SK-N-SH (cell line): ENCODE data around the gene CYB561D2. TPM values are rescaled to one million over a fixed set of nuclear protein-coding genes. Genes with fewer than 3 reads are reported as not detected.

Experiments
- CTCF ChIA-PET: fragments of 300-600, 350-600 bp; formaldehyde crosslinking; extraction: SDS; loops from one replicate; lab custom pipeline; 2021; lab: Yijun Ruan, JAX
- POLR2A ChIA-PET: fragments of 350-600 bp; sonication (Branson Sonifier 250); formaldehyde crosslinking; extraction: SDS; loops from one replicate; lab custom pipeline; 2020; ENCODE audit warnings: antibody characterized with exemption, inconsistent platforms; lab: Yijun Ruan, JAX
- DNase-seq: peaks from one replicate; pipeline ENCODE4 v3.0.0; 2012
- H2AFZ ChIP-seq: fragments of 200-600 bp; sonication (generic); 2 replicates; pipeline ENCODE4 v1.8.1; 2016; ENCODE audit warnings: antibody characterized with exemption, mild to moderate bottlenecking, low read depth
- H3F3A ChIP-seq: fragments of 200-600 bp; sonication (generic); replicated peaks from 2 replicates; pipeline ENCODE3; 2016; ENCODE audit warnings: antibody characterized with exemption, mild to moderate bottlenecking; ENCODE audit not compliant: insufficient read depth
- H3K27ac ChIP-seq, 2 experiments: fragments of 200-500 bp in 1 of 2; fragments of 200-600 bp in 1 of 2; sonication (Bioruptor generic) in 1 of 2; sonication (generic), shearing (Covaris generic) in 1 of 2; 2 replicates each; pipeline versions ENCODE4 v1.5.1 to v1.6.1; 2014 to 2016; ENCODE audit warnings: low read depth in 2 of 2, inconsistent platforms in 1 of 2, low read length in 1 of 2, mild to moderate bottlenecking in 1 of 2, mixed read lengths in 1 of 2
- H3K27me3 ChIP-seq: fragments of 200-600 bp; sonication (generic), shearing (Covaris generic); 2 replicates; pipeline ENCODE4 v1.6.1; 2016; ENCODE audit warnings: mixed run types; ENCODE audit not compliant: insufficient read depth
- H3K36me3 ChIP-seq, 2 experiments: fragments of 200-500 bp in 1 of 2; fragments of 200-600 bp in 1 of 2; sonication (Bioruptor generic) in 1 of 2; sonication (generic) in 1 of 2; replicated peaks in 1 of 2; 2 replicates each; pipeline versions ENCODE3 to v1.5.1; 2014 to 2016; ENCODE audit warnings: low read length in 1 of 2, mild to moderate bottlenecking in 1 of 2; ENCODE audit not compliant: insufficient read depth in 2 of 2, control insufficient read depth in 1 of 2
- H3K4me1 ChIP-seq, 2 experiments: fragments of 200-500 bp in 1 of 2; fragments of 200-600 bp in 1 of 2; sonication (Bioruptor generic) in 1 of 2; sonication (generic), shearing (Covaris generic) in 1 of 2; 2 replicates each; pipeline versions ENCODE4 v1.5.1 to v1.6.1; 2014 to 2016; ENCODE audit warnings: low read depth in 1 of 2, low read length in 1 of 2, mixed run types in 1 of 2; ENCODE audit not compliant: insufficient read depth in 2 of 2, control insufficient read depth in 1 of 2
- H3K4me2 ChIP-seq: fragments of 200-600 bp; sonication (generic), shearing (Covaris generic); 2 replicates; pipeline ENCODE4 v1.6.1; 2017; ENCODE audit warnings: mixed run types
- H3K4me3 ChIP-seq, 2 experiments: fragments of 200-500 bp in 1 of 2; fragments of 200-600 bp in 1 of 2; sonication (Bioruptor generic) in 1 of 2; sonication (generic), shearing (Covaris generic) in 1 of 2; 2 replicates each; pipeline versions ENCODE4 v1.5.1 to v1.8.1; 2014 to 2016; ENCODE audit warnings: low read depth in 2 of 2, inconsistent platforms in 1 of 2, low read length in 1 of 2, mild to moderate bottlenecking in 1 of 2, mixed read lengths in 1 of 2, moderate library complexity in 1 of 2
- H3K79me2 ChIP-seq: fragments of 200-600 bp; sonication (generic); 2 replicates; pipeline ENCODE4 v1.8.1; 2017; ENCODE audit warnings: mild to moderate bottlenecking; ENCODE audit not compliant: insufficient read depth
- H3K9ac ChIP-seq: fragments of 200-600 bp; sonication (generic); 2 replicates; pipeline ENCODE4 v1.6.1; 2017; ENCODE audit warnings: mixed run types
- H3K9me2 ChIP-seq: fragments of 200-600 bp; sonication (generic); 2 replicates; pipeline ENCODE4 v1.6.1; 2017; ENCODE audit warnings: mixed run types
- H3K9me3 ChIP-seq: fragments of 200-600 bp; sonication (generic); 2 replicates; pipeline ENCODE4 v1.6.1; 2017; ENCODE audit warnings: mixed run types, mild to moderate bottlenecking, moderate library complexity
- H4K20me1 ChIP-seq: fragments of 200-600 bp; sonication (generic); 2 replicates; pipeline ENCODE4 v1.6.1; 2017; ENCODE audit warnings: mild to moderate bottlenecking, mixed run types; ENCODE audit not compliant: insufficient read depth
- EP300 ChIP-seq, 2 experiments: IDR thresholded peaks; 2 replicates each; pipeline versions ENCODE4 v1.4.0 to v1.6.1; 2012; ENCODE audit warnings: borderline replicate concordance in 1 of 2, low read depth in 1 of 2, low read length in 1 of 2
- MXI1 ChIP-seq: IDR thresholded peaks from 2 replicates; pipeline ENCODE4 v1.6.1; 2012; ENCODE audit warnings: mild to moderate bottlenecking, low read depth, low read length, improper control_type of control experiment
- NRF1 ChIP-seq: IDR thresholded peaks from 2 replicates; pipeline ENCODE4 v1.6.1; 2012; ENCODE audit warnings: low read depth, mild to moderate bottlenecking, low read length
- POLR2AphosphoS5 ChIP-seq: IDR thresholded peaks from 2 replicates; pipeline ENCODE4 v1.6.1; 2012; ENCODE audit warnings: low read depth, low read length
- SIN3A ChIP-seq: IDR thresholded peaks from 2 replicates; pipeline ENCODE4 v1.6.1; 2012; ENCODE audit warnings: low read depth, mild to moderate bottlenecking, low read length, moderate library complexity, borderline replicate concordance
- SMC3 ChIP-seq: IDR thresholded peaks from 2 replicates; pipeline ENCODE4 v1.6.1; 2012; ENCODE audit warnings: low read depth, low read length, improper control_type of control experiment
- WGBS: methylation state at CpG from one replicate; pipeline ENCODE4 v1.1.6; 2017; ENCODE audit warnings: low lambda C conversion rate; 5-methylcytosine and 5-hydroxymethylcytosine counted together
- polyA plus RNA-seq, 3 experiments: library from polyadenylated mRNA; depleted of rRNA; stranded (reverse); fragments of >200 nt; gene quantifications; 2 replicates each; pipeline ENCODE4 v1.2.3, GENCODE V29; 2012
- TF ChIP-seq, protein P1 (sequence below): IDR thresholded peaks from 2 replicates; pipeline ENCODE4; 2012
- TF ChIP-seq, protein P2 (sequence below): IDR thresholded peaks from 2 replicates; pipeline ENCODE4 v1.6.1; 2012; ENCODE audit warnings: mild to moderate bottlenecking, low read depth, low read length, moderate library complexity
- TF ChIP-seq, protein P3 (sequence below): IDR thresholded peaks from 2 replicates; pipeline ENCODE4 v1.4.0; 2012; ENCODE audit warnings: low read depth, borderline replicate concordance
- TF ChIP-seq, protein P4 (sequence below): IDR thresholded peaks from 2 replicates; pipeline ENCODE4 v1.4.0; 2012; ENCODE audit warnings: low read depth

CYB561D2 gene
- polyA plus RNA-seq, 1 of the 3 experiments (the other 2 are of a cell fraction), result 40.7 TPM

DNA sequence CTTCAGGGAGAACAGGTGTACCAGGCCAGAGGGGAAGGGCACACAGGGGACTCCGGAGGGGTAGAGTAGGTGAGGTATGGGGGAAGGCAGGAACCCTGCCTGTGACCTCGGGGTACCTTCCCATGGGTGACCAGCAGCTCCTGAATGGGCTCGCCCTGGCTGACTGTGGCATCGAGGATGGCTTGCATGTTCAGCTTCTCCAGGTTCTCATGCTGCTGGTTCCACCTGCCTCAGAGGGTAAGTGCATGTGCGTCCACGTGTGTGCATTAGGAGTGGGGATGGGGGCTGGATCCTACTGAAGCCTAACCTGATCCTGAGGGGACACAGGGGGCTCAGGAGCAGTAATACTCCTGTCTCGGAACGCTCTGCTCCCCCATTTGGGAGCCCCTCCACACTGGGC is 5.7 kb upstream of the CYB561D2 start:
- H3K9me2 ChIP-seq, result no peaks in the 10 kb centered on the region
- H3F3A ChIP-seq, result peaks cover 3% of the 10 kb centered on the region
- no peaks in the 10 kb centered on the region for H3K9me3 ChIP-seq
- H2AFZ ChIP-seq, result no peak overlapping the region
- H3K27me3 ChIP-seq, result no peaks in the 10 kb centered on the region
- H3K9ac ChIP-seq, result no peak overlapping the region
- H3K36me3 ChIP-seq, result peaks cover 0 to 17% of the 10 kb centered on the region in 2 experiments
- H3K4me2 ChIP-seq, result no peak overlapping the region
- H3K4me3 ChIP-seq, result no peak overlapping the region
- no peak for DNase-seq
- TF ChIP-seq MXI1 (no peak), EP300 (IDR thresholded peaks at IDR 0.05; ENCODE audit: borderline replicate concordance in 1 of 2, low read depth in 1 of 2, low read length in 1 of 2) (no peak)
- TF ChIP-seq, protein P1, sequence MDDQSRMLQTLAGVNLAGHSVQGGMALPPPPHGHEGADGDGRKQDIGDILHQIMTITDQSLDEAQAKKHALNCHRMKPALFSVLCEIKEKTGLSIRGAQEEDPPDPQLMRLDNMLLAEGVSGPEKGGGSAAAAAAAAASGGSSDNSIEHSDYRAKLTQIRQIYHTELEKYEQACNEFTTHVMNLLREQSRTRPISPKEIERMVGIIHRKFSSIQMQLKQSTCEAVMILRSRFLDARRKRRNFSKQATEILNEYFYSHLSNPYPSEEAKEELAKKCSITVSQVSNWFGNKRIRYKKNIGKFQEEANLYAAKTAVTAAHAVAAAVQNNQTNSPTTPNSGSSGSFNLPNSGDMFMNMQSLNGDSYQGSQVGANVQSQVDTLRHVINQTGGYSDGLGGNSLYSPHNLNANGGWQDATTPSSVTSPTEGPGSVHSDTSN, result no peak
- TF ChIP-seq, all 33 proteins: peak for 0
- Histone ChIP-seq H4K20me1 (no peaks in the 10 kb centered on the region), H3K79me2 (peaks cover 12% of the 10 kb centered on the region), H3K4me1 (peaks cover 3 to 27% of the 10 kb centered on the region in 2 experiments; a peak in 1 of 4 replicates), H3K27ac (no peak overlapping the region)
- POLR2A ChIA-PET, result no interaction called here
- 100% methylated on average over 1 of the region's 8 CpGs for WGBS
- CTCF ChIA-PET, result interaction anchor here (0.7 to 4.7 kb wide), 8 partner anchors 11 to 205 kb away, joined by 3 to 29 read pairs (median 4); partner anchors contain the start of gene HYAL1

DNA sequence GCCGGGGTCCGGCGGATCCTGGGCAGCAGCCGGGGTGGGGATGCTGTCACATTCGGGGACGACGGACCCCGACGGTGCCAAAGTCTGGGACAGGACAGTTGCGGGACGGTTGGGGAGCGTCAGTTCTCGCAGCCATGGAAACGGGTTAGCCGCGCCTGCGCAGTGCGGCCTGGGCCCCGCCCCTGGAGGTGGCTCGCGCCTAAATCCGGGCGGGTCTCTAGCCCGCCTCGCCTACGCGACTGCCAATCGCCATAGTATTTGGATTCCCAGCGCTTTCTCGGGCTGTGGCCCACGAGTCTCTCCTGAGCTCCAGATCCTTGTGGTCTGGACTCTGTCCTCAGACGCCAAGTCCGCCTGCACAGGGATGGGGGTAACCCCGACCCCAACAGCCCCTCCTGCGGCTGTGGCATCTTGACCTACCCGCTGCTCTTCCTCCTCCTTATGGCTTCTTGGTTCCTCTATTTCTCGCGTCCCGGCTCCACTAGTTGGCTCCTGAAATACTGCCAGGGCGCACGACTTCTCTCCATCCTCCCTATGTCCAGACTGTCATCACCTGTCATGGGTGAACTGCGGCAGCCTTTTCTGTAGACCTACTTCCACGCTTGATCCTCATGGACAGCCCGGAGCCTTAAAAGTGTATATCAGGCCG is 5.0 kb upstream of the CYB561D2 start, which contains the start of gene ZMYND10:
Gene ZMYND10, minus strand, starts transcription at position 147 of the 649 bp plus-strand sequence. CDS start 153 bp downstream, outside the sequence.
- no peak within 1 kb of the TSS for H3K9ac ChIP-seq
- TF ChIP-seq, protein P2, sequence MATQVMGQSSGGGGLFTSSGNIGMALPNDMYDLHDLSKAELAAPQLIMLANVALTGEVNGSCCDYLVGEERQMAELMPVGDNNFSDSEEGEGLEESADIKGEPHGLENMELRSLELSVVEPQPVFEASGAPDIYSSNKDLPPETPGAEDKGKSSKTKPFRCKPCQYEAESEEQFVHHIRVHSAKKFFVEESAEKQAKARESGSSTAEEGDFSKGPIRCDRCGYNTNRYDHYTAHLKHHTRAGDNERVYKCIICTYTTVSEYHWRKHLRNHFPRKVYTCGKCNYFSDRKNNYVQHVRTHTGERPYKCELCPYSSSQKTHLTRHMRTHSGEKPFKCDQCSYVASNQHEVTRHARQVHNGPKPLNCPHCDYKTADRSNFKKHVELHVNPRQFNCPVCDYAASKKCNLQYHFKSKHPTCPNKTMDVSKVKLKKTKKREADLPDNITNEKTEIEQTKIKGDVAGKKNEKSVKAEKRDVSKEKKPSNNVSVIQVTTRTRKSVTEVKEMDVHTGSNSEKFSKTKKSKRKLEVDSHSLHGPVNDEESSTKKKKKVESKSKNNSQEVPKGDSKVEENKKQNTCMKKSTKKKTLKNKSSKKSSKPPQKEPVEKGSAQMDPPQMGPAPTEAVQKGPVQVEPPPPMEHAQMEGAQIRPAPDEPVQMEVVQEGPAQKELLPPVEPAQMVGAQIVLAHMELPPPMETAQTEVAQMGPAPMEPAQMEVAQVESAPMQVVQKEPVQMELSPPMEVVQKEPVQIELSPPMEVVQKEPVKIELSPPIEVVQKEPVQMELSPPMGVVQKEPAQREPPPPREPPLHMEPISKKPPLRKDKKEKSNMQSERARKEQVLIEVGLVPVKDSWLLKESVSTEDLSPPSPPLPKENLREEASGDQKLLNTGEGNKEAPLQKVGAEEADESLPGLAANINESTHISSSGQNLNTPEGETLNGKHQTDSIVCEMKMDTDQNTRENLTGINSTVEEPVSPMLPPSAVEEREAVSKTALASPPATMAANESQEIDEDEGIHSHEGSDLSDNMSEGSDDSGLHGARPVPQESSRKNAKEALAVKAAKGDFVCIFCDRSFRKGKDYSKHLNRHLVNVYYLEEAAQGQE, result no peak
- TF ChIP-seq POLR2AphosphoS5, result no peak
- no peak for TF ChIP-seq SIN3A
- TF ChIP-seq SMC3, result no peak
- no peak for TF ChIP-seq NRF1
- TF ChIP-seq, protein P3, sequence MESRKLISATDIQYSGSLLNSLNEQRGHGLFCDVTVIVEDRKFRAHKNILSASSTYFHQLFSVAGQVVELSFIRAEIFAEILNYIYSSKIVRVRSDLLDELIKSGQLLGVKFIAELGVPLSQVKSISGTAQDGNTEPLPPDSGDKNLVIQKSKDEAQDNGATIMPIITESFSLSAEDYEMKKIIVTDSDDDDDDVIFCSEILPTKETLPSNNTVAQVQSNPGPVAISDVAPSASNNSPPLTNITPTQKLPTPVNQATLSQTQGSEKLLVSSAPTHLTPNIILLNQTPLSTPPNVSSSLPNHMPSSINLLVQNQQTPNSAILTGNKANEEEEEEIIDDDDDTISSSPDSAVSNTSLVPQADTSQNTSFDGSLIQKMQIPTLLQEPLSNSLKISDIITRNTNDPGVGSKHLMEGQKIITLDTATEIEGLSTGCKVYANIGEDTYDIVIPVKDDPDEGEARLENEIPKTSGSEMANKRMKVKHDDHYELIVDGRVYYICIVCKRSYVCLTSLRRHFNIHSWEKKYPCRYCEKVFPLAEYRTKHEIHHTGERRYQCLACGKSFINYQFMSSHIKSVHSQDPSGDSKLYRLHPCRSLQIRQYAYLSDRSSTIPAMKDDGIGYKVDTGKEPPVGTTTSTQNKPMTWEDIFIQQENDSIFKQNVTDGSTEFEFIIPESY, result no peak
- TF ChIP-seq, protein P4, sequence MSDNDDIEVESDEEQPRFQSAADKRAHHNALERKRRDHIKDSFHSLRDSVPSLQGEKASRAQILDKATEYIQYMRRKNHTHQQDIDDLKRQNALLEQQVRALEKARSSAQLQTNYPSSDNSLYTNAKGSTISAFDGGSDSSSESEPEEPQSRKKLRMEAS, result no peak

More for the DNA sequence above, 5.0 kb upstream of the CYB561D2 start, which contains the start of gene ZMYND10:
- DNase-seq, result no peak
- Histone ChIP-seq H3K9me2 (no peaks in the 10 kb centered on the region), H3K9me3 (no peaks in the 10 kb centered on the region), H3K36me3 (peaks cover 0 to 17% of the 10 kb centered on the region in 2 experiments), H3K79me2 (peaks cover 15% of the 10 kb centered on the region), H3K4me2 (no peak within 1 kb of the TSS), H3K4me3 (no peak within 1 kb of the TSS), H3K27ac (no peak within 1 kb of the TSS), H2AFZ (no peak within 1 kb of the TSS), H3F3A (peaks cover 3% of the 10 kb centered on the region), H4K20me1 (no peaks in the 10 kb centered on the region), H3K27me3 (no peaks in the 10 kb centered on the region), H3K4me1 (peaks cover 3 to 32% of the 10 kb centered on the region in 2 experiments; a peak in 1 of 4 replicates)
- 85% methylated on average over 30 of the region's 45 CpGs for WGBS
- CTCF ChIA-PET, result interaction anchor here (1.0 to 6.0 kb wide), 12 partner anchors 11 to 268 kb away, joined by 3 to 45 read pairs (median 10); partner anchors contain the start of gene HYAL1
- POLR2A ChIA-PET, result no interaction called here
